Stimulated activated naive CD8-positive, alpha-beta T cell treated with anti-CD3 and anti-CD28 coated beads, Interleukin-15, amount 100 ng/mL, for 72 hours (primary cell): ENCODE results near the gene RYR1.
"Not testable (repeated sequence)": the region's sequence is repeated elsewhere in the genome, so short reads cannot be mapped to it uniquely, and the experiment has no call there.

ENCODE experiments used
- ATAC-seq: fragments of 150-1000 bp; cut with Tn5 transposase; 2 replicates; pipeline ENCODE4 v1.10.0; 2021; ENCODE audit warnings: mild to moderate bottlenecking, moderate library complexity
- DNase-seq, 2 donors: peaks; one replicate each; pipeline ENCODE4 v3.0.0; 2021 to 2022
- H3K27ac Mint-ChIP-seq, 2 donors: one replicate each; pipeline ENCODE4 v1.8.0; 2022; ENCODE audit warnings: mild to moderate bottlenecking in 2 of 2, mixed read lengths in 2 of 2, moderate library complexity in 2 of 2
- H3K27me3 Mint-ChIP-seq: one replicate; pipeline ENCODE4 v1.8.0; 2022; ENCODE audit warnings: mixed read lengths
- H3K4me1 Mint-ChIP-seq: one replicate; pipeline ENCODE4 v1.8.0; 2022; ENCODE audit warnings: mild to moderate bottlenecking, mixed read lengths
- H3K4me3 Mint-ChIP-seq, 2 donors: one replicate each; pipeline ENCODE4 v1.8.0; 2022; ENCODE audit warnings: mild to moderate bottlenecking in 2 of 2, mixed read lengths in 2 of 2, moderate library complexity in 1 of 2
- H3K9me3 Mint-ChIP-seq, 2 donors: one replicate each; pipeline ENCODE4 v1.8.0; 2022; ENCODE audit warnings: mixed read lengths in 2 of 2

Gene RYR1

GRCh38 chr19:38500450-38500849, 67.0 kb downstream of the RYR1 start:
- DNase-seq (no peak), ATAC-seq (no peak)
- no peaks in the 10 kb centered on the region for H3K9me3 Mint-ChIP-seq
- no peak overlapping the region for H3K4me3 Mint-ChIP-seq
- peaks cover 3% of the 10 kb centered on the region for H3K27me3 Mint-ChIP-seq
- H3K27ac Mint-ChIP-seq: no peak overlapping the region
- no peaks in the 10 kb centered on the region for H3K4me1 Mint-ChIP-seq

- Mint-ChIP-seq H3K9me3 (no peaks in the 10 kb centered on the region), H3K4me3 (no peak overlapping the region), H3K4me1 (peaks cover 8% of the 10 kb centered on the region), H3K27me3 (peaks cover 8% of the 10 kb centered on the region), H3K27ac (no peak overlapping the region)
- ATAC-seq: no peak
- DNase-seq: no peak
These were observed 69.1 kb downstream of the RYR1 start for GRCh38 chr19:38502410-38503076.

GRCh38 chr19:38503077-38503410, 69.6 kb downstream of the RYR1 start:
- H3K4me1 Mint-ChIP-seq: peaks cover 8% of the 10 kb centered on the region
- no peak for ATAC-seq
- no peak overlapping the region for H3K27ac Mint-ChIP-seq

DNA sequence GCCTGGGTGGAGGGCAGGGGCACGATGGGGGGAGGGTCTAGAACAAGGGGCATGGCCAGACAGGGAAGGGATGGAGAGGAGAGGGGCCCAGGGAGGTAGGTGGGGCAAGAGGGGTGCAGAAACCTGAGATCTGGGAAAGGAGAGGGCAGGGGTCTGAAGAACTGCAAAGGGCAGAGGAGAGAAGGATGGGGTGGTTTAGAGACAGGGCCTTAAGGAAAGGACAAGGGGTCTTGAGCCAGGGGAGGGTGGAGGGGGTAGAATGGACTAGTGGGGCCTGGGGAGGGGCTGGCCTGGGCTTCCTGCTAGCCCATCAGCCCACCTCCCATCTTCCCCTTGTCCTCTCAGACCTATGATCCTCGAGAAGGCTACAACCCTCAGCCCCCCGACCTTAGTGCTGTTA, 72.5 kb downstream of the RYR1 start:
- H3K9me3 Mint-ChIP-seq: no peaks in the 10 kb centered on the region
- DNase-seq (no peak), ATAC-seq (no peak)
- no peak overlapping the region for H3K27ac Mint-ChIP-seq
- peaks cover 8% of the 10 kb centered on the region for H3K4me1 Mint-ChIP-seq
- H3K27me3 Mint-ChIP-seq: peaks cover 21% of the 10 kb centered on the region
- no peak overlapping the region for H3K4me3 Mint-ChIP-seq

More at GRCh38 chr19:38503077-38503410, 69.6 kb downstream of the RYR1 start:
- Mint-ChIP-seq H3K4me3 (no peak overlapping the region), H3K27me3 (peaks cover 8% of the 10 kb centered on the region), H3K9me3 (no peaks in the 10 kb centered on the region)
- DNase-seq: no peak

GRCh38 chr19:38506375-38506722, 72.9 kb downstream of the RYR1 start:
- Mint-ChIP-seq H3K27me3 (peaks cover 25% of the 10 kb centered on the region), H3K27ac (no peak overlapping the region), H3K4me3 (no peak overlapping the region), H3K4me1 (peaks cover 8% of the 10 kb centered on the region), H3K9me3 (no peaks in the 10 kb centered on the region)
- ATAC-seq: no peak
- DNase-seq: no peak

GRCh38 chr19:38506723-38507550, 73.4 kb downstream of the RYR1 start:
- DNase-seq: peak; percentile 83 to 93
- peak; percentile 91 for ATAC-seq
- Mint-ChIP-seq H3K27me3 (peaks cover 31% of the 10 kb centered on the region), H3K9me3 (no peaks in the 10 kb centered on the region), H3K27ac (peak overlapping the region in 1 of 2 donors; percentile 7), H3K4me3 (peak overlapping the region; percentile 18 to 28), H3K4me1 (peaks cover 8% of the 10 kb centered on the region)

DNA sequence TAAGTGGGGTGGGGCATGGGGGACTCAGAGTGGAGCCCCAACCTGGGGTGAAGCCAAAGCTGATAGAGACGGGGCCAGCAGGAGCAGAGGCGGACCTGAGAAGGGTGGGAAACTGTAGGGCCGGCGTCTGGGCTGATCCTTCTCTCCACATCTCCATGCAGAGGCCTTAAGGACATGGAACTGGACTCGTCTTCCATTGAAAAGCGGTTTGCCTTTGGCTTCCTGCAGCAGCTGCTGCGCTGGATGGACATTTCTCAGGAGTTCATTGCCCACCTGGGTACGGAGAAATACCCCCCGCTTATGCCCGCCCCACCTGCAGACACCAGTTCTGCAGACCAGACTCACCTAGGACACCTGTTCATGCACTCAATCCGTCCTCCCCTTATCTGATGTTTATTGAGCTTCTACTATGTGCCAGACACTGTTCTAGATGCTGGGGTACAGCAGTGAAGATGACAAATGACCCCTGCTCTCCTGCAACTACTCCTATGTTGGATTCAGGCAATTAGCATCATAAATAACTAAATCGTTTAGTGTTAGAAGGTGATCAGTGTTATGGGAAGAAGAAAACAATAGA, 74.1 kb downstream of the RYR1 start:
- no peak for DNase-seq
- peak overlapping the region in 1 of 2 donors; percentile 6 for H3K27ac Mint-ChIP-seq
- peaks cover 37% of the 10 kb centered on the region for H3K27me3 Mint-ChIP-seq
- peaks cover 8% of the 10 kb centered on the region for H3K4me1 Mint-ChIP-seq
- no peak for ATAC-seq
- H3K4me3 Mint-ChIP-seq: peak overlapping the region in 1 of 2 donors; percentile 28
- no peaks in the 10 kb centered on the region for H3K9me3 Mint-ChIP-seq

GRCh38 chr19:38508507-38508906, 75.0 kb downstream of the RYR1 start:
- ATAC-seq: no peak
- Mint-ChIP-seq H3K9me3 (no peaks in the 10 kb centered on the region), H3K4me1 (peaks cover 14% of the 10 kb centered on the region), H3K27ac (no peak overlapping the region), H3K4me3 (no peak overlapping the region), H3K27me3 (peaks cover 37% of the 10 kb centered on the region)
- no peak for DNase-seq

- Mint-ChIP-seq H3K27ac (no peak overlapping the region), H3K9me3 (no peaks in the 10 kb centered on the region), H3K4me3 (no peak overlapping the region), H3K4me1 (peaks cover 19% of the 10 kb centered on the region), H3K27me3 (peaks cover 37% of the 10 kb centered on the region)
- ATAC-seq: no peak
- DNase-seq: no peak
These were observed 75.5 kb downstream of the RYR1 start for GRCh38 chr19:38509027-38509426.

DNA sequence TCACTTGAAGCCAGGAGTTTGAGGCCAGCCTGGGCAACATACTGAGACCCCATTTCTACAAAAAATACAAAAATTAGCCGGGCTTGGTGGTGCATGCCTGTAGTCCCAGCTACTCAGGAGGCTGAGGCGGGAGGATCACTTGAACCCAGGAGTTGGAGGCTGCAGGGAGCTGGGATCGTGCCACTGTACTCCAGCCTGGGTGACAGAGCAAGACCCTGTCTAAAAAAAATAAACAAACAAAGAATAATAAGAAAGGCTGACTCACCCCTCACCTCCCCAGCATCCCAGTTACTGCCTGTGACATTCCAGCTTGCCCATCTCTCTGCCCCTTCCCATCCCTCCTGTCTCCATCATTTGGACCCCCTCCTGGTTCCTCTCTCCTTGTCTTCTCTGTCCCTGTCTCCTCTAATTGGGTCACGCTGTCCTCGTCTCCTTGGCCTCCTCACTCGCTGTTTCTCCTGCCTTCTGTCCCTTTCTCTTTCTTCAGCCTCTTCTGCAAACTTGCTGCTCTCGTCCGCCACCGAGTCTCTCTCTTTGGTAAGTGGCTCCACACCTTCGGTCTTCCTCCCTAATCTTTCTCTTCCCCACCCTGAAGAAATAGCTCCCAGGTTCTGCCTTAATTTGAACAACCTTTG, 77.7 kb downstream of the RYR1 start:
- H3K4me1 Mint-ChIP-seq: peaks cover 31% of the 10 kb centered on the region
- peaks cover 28% of the 10 kb centered on the region for H3K27me3 Mint-ChIP-seq
- H3K9me3 Mint-ChIP-seq: no peaks in the 10 kb centered on the region
- ATAC-seq (no peak), DNase-seq (no peak)
- peak overlapping the region in 1 of 2 donors; percentile 5 for H3K27ac Mint-ChIP-seq
- H3K4me3 Mint-ChIP-seq: no peak overlapping the region

GRCh38 chr19:38512277-38512676, 78.8 kb downstream of the RYR1 start:
- Mint-ChIP-seq H3K4me1 (peaks cover 23% of the 10 kb centered on the region), H3K9me3 (no peaks in the 10 kb centered on the region), H3K4me3 (no peak overlapping the region), H3K27me3 (peaks cover 28% of the 10 kb centered on the region), H3K27ac (no peak overlapping the region)
- no peak for DNase-seq
- no peak for ATAC-seq

- peaks cover 23% of the 10 kb centered on the region for H3K4me1 Mint-ChIP-seq
- H3K4me3 Mint-ChIP-seq, ATAC-seq, DNase-seq, H3K9me3 Mint-ChIP-seq, H3K27ac Mint-ChIP-seq: not testable (repeated sequence)
- H3K27me3 Mint-ChIP-seq: peaks cover 28% of the 10 kb centered on the region
These were observed 79.7 kb downstream of the RYR1 start for GRCh38 chr19:38513156-38513555.

DNA sequence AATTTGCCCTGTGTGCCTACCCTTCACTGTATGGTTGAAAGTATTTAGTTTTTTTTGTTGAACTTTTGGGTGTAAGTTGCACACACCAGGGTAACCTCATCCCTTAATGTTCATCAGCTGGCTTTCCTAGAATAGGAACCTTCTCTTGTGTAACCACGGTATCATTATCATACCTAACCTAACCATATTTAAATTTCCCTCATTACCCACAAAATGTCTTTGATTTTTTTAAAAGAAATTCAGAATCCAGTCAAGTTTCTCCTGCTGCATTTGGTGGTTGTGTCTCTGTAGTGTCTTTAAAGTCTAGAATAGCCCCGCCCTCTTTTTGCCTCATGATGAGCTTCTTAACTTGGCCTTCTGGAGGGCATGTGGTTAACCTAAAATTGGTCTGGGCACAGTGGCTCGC, 80.3 kb downstream of the RYR1 start:
- ATAC-seq (peak; percentile 86), DNase-seq (peak; percentile 25 to 30)
- Mint-ChIP-seq H3K27ac (no peak overlapping the region), H3K4me1 (peaks cover 23% of the 10 kb centered on the region), H3K27me3 (peaks cover 28% of the 10 kb centered on the region), H3K4me3 (no peak overlapping the region), H3K9me3 (no peaks in the 10 kb centered on the region)

DNA sequence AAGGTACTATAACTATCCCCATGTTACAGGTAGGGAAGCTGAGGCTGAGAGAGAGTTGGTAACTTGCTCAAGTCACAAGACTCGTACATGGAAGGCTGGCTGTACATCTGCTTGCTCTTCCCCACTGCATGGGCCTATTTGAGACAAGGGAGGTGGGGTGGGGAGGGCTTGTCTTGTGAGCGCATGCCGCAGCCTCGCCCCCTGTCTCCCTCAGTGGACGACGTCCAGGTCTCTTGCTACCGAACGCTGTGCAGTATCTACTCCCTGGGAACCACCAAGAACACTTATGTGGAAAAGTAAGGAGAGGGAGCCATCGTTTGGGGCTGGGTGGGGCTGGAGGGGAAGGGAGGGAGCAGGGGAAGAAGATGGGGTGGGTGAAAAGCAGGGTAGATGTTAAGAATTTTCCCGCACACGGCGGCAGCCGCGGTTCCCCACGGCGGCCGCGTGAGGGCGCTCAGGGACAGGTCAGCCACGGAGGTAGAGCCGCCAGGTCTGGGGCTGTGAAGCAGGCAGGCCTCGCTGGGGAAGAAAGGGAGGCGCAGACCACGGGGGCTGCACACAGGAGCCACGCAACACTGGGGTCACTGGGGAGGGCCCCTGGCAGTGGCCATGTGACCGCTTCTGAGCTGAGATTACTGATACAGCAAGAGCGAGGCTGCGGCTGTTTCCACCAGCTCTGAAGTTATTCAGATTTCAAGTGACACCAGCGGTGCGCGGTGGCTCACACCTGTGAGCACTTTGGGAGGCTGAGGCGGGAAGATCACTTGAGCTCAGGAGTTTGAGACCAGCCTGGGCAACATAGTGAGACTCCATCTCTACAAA, 81.5 kb downstream of the RYR1 start:
- Mint-ChIP-seq H3K4me3 (peak overlapping the region; percentile 4 to 17), H3K4me1 (peaks cover 23% of the 10 kb centered on the region), H3K9me3 (no peaks in the 10 kb centered on the region), H3K27ac (peak overlapping the region; percentile 23 to 87), H3K27me3 (peaks cover 25% of the 10 kb centered on the region)
- ATAC-seq (peak; percentile 84), DNase-seq (peak; percentile 76 to 77)

GRCh38 chr19:38515896-38516295, 82.4 kb downstream of the RYR1 start:
- no peak overlapping the region for H3K4me3 Mint-ChIP-seq
- H3K4me1 Mint-ChIP-seq: peaks cover 23% of the 10 kb centered on the region
- no peak for DNase-seq
- ATAC-seq: no peak
- no peaks in the 10 kb centered on the region for H3K9me3 Mint-ChIP-seq
- H3K27me3 Mint-ChIP-seq: peaks cover 16% of the 10 kb centered on the region
- no peak overlapping the region for H3K27ac Mint-ChIP-seq
